Lower leg skin (tissue), 4 donors: ENCODE data around the gene AP1S1. TPM values are rescaled to one million over a fixed set of nuclear protein-coding genes. Genes with fewer than 3 reads are reported as not detected.
"Not testable (repeated sequence)": the region's sequence is repeated elsewhere in the genome, so short reads cannot be mapped to it uniquely, and the experiment has no call there.

Experiments
- DNase-seq, 2 donors: peaks; one replicate each; pipeline ENCODE4 v3.0.0-alpha.2; 2019; ENCODE audit warnings: low spot score in 2 of 2
- H3K4me3 ChIP-seq: fragments of 200-600 bp; sonication (generic); 2 replicates; pipeline ENCODE4 v1.5.1; 2017; ENCODE audit warnings: mild to moderate bottlenecking, low read depth; ENCODE audit not compliant: poor library complexity, severe bottlenecking
- CTCF ChIP-seq, 3 donors: fragments of 450-650 bp; IDR thresholded peaks; one replicate each; pipeline ENCODE4 v1.5.1; 2016; ENCODE audit warnings: antibody characterized with exemption in 3 of 3, mild to moderate bottlenecking in 3 of 3, moderate library complexity in 2 of 3
- POLR2A ChIP-seq, 2 donors: fragments of 450-650 bp; IDR thresholded peaks; one replicate each; pipeline ENCODE4 v1.6.1; 2016 to 2017; ENCODE audit warnings: antibody characterized with exemption in 2 of 2, mild to moderate bottlenecking in 1 of 2, moderate library complexity in 1 of 2
- WGBS, 2 donors: methylation state at CpG; one replicate each; pipeline ENCODE4 v1.1.5; 2018; 5-methylcytosine and 5-hydroxymethylcytosine counted together
- intact Hi-C: fragments of 100-400 bp; cut with DNase I; formaldehyde crosslinking; loops from one replicate; pipeline ENCODE4 v1.15.0; 2023; ENCODE audit warnings: low total_unique reads
- total RNA-seq, 4 donors: library from RNA; depleted of rRNA; stranded (reverse); fragments of >200 nt; gene quantifications; one replicate each; pipeline ENCODE4 v1.1.0, GENCODE V29; 2016

AP1S1 gene
- total RNA-seq, 4 donors from 2014 or later: 52.9 to 81.2 (median 61.2) TPM

GRCh38 chr7:101115215-101115614 is 39.1 kb upstream of the AP1S1 start:
- H3K4me3 ChIP-seq: no peak overlapping the region
- DNase-seq: no peak
- 88 to 93% methylated on average over 3 of the region's 3 CpGs for WGBS, 2 donors
- intact Hi-C loops: no loop called here
- TF ChIP-seq CTCF (IDR thresholded peaks at IDR 0.05) (no peak), POLR2A (IDR thresholded peaks at IDR 0.05) (no peak)

GRCh38 chr7:101116898-101117297 is 37.4 kb upstream of the AP1S1 start:
- TF ChIP-seq CTCF (IDR thresholded peaks at IDR 0.05) (no peak), POLR2A (IDR thresholded peaks at IDR 0.05) (no peak)

GRCh38 chr7:101118856-101119255 is 35.4 kb upstream of the AP1S1 start:
- TF ChIP-seq CTCF (IDR thresholded peaks at IDR 0.05): no peak
- TF ChIP-seq POLR2A (IDR thresholded peaks at IDR 0.05): no peak
- intact Hi-C loops: no loop called here
- WGBS, 2 donors: 87 to 90% methylated on average over 3 of the region's 3 CpGs
- DNase-seq: no peak
- no peak overlapping the region for H3K4me3 ChIP-seq

More at GRCh38 chr7:101116898-101117297, 37.4 kb upstream of the AP1S1 start:
- intact Hi-C loops: no loop called here
- DNase-seq: no peak
- WGBS, 2 donors: 88 to 89% methylated on average over 10 of the region's 10 CpGs
- H3K4me3 ChIP-seq: no peak overlapping the region

- TF ChIP-seq CTCF (IDR thresholded peaks at IDR 0.05) (no peak), POLR2A (IDR thresholded peaks at IDR 0.05) (no peak)
- DNase-seq: no peak
- intact Hi-C loops: no loop called here
- WGBS, 2 donors: 48 to 60% methylated on average over 10 of the region's 10 CpGs
- H3K4me3 ChIP-seq: no peak overlapping the region
These were observed 34.4 kb upstream of the AP1S1 start for GRCh38 chr7:101119876-101120275.

- intact Hi-C loops: no loop called here
- no peak for DNase-seq
- 68 to 89% methylated on average over 4 of the region's 4 CpGs for WGBS, 2 donors
- no peak overlapping the region for H3K4me3 ChIP-seq
- TF ChIP-seq POLR2A (IDR thresholded peaks at IDR 0.05) (no peak), CTCF (IDR thresholded peaks at IDR 0.05) (no peak)
These were observed 34.0 kb upstream of the AP1S1 start for GRCh38 chr7:101120315-101120714.

GRCh38 chr7:101121631-101121990 is 32.7 kb upstream of the AP1S1 start:
- intact Hi-C loops, H3K4me3 ChIP-seq, DNase-seq: not testable (repeated sequence)
- WGBS, 2 donors: 53 to 62% methylated on average over 9 of the region's 9 CpGs
